ENCODE data around the gene OGDH.

The OGDH gene

GRCh38 chr7:44637788-44638594 lies 31.6 kb downstream of the OGDH start:
- TF ChIP-seq BACH2 (CRISPR knock-in tag; IDR thresholded peaks at IDR 0.05; ENCODE audit: borderline replicate concordance) (no peak), TCF4 (CRISPR knock-in tag; IDR thresholded peaks at IDR 0.05; ENCODE audit: borderline replicate concordance) (no peak)
- peak; percentile 3; the same call in 2 of the 3 replicates for ATAC-seq

DNA sequence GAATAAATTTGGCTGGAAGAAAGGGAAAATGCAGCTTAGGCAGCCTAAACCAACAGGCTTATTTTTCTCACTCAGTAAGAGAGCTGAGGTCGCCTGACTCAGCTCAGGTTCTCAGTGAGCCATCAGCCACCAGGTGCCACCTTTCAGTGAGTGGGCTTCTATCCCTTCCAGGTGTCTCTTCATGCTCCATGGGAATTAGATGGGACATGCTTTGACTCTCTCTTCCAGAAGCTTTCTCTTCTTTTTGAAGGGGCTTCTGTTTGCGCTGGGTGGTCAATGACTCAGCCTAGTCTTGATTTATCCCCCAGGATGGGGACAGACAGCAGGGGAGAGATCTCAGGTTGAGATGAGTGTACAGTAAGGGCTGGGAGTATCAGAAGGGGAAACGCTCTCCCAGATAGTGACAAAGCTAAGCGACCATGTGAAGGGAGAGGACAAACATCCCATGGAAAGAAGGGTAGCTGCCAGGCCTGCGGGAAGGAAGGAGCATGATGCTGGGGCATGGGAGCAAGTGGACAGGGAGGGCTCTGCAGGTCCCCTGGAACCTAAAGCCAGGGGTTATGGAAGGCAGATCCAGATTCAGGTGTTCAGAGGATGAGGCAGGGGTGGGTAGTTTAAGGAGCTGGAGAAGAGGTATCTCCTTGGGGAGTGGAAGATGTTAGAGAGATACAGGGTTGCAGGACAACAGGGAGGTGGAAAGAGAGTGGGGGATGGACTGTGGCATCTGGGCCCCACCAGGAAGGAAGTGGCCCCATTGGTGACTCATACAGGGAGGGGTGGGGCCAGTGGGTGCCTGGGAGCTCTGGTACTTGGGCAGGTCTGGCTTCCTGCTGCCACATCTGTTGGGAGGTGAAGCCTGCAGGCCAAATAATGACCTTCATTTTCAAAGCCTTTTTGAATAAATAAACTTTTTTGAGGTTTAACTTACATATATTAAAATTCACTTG lies 32.5 kb downstream of the OGDH start:
- peak; percentile 77 for ATAC-seq
- TF ChIP-seq ZFP3 (CRISPR knock-in tag; IDR thresholded peaks at IDR 0.05): no peak
- TF ChIP-seq, protein P1, sequence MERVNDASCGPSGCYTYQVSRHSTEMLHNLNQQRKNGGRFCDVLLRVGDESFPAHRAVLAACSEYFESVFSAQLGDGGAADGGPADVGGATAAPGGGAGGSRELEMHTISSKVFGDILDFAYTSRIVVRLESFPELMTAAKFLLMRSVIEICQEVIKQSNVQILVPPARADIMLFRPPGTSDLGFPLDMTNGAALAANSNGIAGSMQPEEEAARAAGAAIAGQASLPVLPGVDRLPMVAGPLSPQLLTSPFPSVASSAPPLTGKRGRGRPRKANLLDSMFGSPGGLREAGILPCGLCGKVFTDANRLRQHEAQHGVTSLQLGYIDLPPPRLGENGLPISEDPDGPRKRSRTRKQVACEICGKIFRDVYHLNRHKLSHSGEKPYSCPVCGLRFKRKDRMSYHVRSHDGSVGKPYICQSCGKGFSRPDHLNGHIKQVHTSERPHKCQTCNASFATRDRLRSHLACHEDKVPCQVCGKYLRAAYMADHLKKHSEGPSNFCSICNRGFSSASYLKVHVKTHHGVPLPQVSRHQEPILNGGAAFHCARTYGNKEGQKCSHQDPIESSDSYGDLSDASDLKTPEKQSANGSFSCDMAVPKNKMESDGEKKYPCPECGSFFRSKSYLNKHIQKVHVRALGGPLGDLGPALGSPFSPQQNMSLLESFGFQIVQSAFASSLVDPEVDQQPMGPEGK (CRISPR knock-in tag; IDR thresholded peaks at IDR 0.05; ENCODE audit: borderline replicate concordance): peak; percentile 92; the same call in 1 of the 2 replicates

DNA sequence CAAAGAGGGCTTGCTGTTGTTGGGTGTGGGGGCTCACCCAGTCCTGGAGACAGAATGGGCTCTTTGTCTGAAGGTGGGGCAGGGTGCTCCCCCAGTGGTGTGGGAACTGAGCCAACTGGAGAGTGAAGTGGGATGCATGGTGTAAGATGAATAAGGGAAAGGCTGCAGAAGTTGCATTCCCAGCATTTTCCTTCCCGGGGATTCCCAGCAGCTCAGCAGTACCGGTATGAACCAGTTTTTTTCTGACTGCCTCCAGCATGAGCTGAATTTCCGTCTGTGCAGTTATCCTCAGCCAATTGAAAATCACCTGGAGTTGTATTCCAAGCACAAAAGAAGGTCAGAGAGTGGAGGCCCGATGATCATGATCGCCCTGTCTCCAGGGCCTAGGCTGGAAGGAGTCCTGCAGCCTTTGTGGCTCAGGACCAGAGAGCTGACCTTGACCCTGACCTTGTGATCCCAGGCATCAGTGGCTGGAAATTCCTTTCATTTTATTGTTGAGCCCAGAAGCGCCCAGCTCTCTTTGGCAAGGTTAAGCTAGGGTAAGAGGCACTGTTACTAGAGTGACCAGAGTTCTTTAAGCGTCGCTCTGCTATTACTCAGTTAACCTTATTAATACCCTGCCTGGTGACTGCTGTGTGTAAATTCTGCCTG lies 33.4 kb downstream of the OGDH start:
- peak; percentile 88 for ATAC-seq
- 0 out of 2 replicates have a peak, but pooled peaks have one; percentile 5 for TF ChIP-seq CSDC2 (CRISPR knock-in tag; IDR thresholded peaks at IDR 0.05)
- no peak for TF ChIP-seq ZNF8 (CRISPR knock-in tag; IDR thresholded peaks at IDR 0.05)
- TF ChIP-seq ISL1 (CRISPR knock-in tag; IDR thresholded peaks at IDR 0.05): 0 out of 2 replicates have a peak, but pooled peaks have one; percentile 27
- TF ChIP-seq RARB (CRISPR knock-in tag; IDR thresholded peaks at IDR 0.05): 0 out of 2 replicates have a peak, but pooled peaks have one; percentile 46
- TF ChIP-seq POU6F1 (CRISPR knock-in tag; IDR thresholded peaks at IDR 0.05; ENCODE audit: borderline replicate concordance, low read depth): no peak
- TF ChIP-seq, protein P1 (CRISPR knock-in tag; IDR thresholded peaks at IDR 0.05; ENCODE audit: borderline replicate concordance): 0 out of 2 replicates have a peak, but pooled peaks have one; percentile 9

GRCh38 chr7:44643206-44643605 lies 36.8 kb downstream of the OGDH start:
- ATAC-seq: no peak
- no peak for TF ChIP-seq RARB (CRISPR knock-in tag; IDR thresholded peaks at IDR 0.05)
- TF ChIP-seq ZNF8 (CRISPR knock-in tag; IDR thresholded peaks at IDR 0.05): no peak
- no peak for TF ChIP-seq ZFP30 (CRISPR knock-in tag; IDR thresholded peaks at IDR 0.05)
- TF ChIP-seq ESRRG (CRISPR knock-in tag; IDR thresholded peaks at IDR 0.05): no peak
- no peak for TF ChIP-seq CSRNP3 (CRISPR knock-in tag; IDR thresholded peaks at IDR 0.05)
- TF ChIP-seq TOX (CRISPR knock-in tag; IDR thresholded peaks at IDR 0.05; ENCODE audit: borderline replicate concordance): no peak
- no peak for TF ChIP-seq CREB5 (CRISPR knock-in tag; IDR thresholded peaks at IDR 0.05; ENCODE audit: low read depth)
- TF ChIP-seq, protein P2, sequence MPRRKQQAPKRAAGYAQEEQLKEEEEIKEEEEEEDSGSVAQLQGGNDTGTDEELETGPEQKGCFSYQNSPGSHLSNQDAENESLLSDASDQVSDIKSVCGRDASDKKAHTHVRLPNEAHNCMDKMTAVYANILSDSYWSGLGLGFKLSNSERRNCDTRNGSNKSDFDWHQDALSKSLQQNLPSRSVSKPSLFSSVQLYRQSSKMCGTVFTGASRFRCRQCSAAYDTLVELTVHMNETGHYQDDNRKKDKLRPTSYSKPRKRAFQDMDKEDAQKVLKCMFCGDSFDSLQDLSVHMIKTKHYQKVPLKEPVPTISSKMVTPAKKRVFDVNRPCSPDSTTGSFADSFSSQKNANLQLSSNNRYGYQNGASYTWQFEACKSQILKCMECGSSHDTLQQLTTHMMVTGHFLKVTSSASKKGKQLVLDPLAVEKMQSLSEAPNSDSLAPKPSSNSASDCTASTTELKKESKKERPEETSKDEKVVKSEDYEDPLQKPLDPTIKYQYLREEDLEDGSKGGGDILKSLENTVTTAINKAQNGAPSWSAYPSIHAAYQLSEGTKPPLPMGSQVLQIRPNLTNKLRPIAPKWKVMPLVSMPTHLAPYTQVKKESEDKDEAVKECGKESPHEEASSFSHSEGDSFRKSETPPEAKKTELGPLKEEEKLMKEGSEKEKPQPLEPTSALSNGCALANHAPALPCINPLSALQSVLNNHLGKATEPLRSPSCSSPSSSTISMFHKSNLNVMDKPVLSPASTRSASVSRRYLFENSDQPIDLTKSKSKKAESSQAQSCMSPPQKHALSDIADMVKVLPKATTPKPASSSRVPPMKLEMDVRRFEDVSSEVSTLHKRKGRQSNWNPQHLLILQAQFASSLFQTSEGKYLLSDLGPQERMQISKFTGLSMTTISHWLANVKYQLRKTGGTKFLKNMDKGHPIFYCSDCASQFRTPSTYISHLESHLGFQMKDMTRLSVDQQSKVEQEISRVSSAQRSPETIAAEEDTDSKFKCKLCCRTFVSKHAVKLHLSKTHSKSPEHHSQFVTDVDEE (CRISPR knock-in tag; IDR thresholded peaks at IDR 0.05): no peak
- no peak for TF ChIP-seq ZFP3 (CRISPR knock-in tag; IDR thresholded peaks at IDR 0.05)
- TF ChIP-seq GLIS3 (CRISPR knock-in tag; IDR thresholded peaks at IDR 0.05): no peak
- no peak for TF ChIP-seq ARNTL (CRISPR knock-in tag; IDR thresholded peaks at IDR 0.05; ENCODE audit: borderline replicate concordance, low read depth)
- no peak for TF ChIP-seq OSR1 (CRISPR knock-in tag; IDR thresholded peaks at IDR 0.05)
- TF ChIP-seq, protein P1 (CRISPR knock-in tag; IDR thresholded peaks at IDR 0.05; ENCODE audit: borderline replicate concordance): no peak
- no peak for TF ChIP-seq SNAI2 (CRISPR knock-in tag; IDR thresholded peaks at IDR 0.05)
